A549 (cell line): ENCODE data around the gene PDZD7. TPM values are rescaled to one million over a fixed set of nuclear protein-coding genes. Genes with fewer than 3 reads are reported as not detected.
A peak's percentile ranks its signal among the peaks of the same experiment; 100 is the strongest.

ENCODE experiments used
- ATAC-seq, 2 experiments: fragments of 200-7000 bp in 1 of 2; fragments of >200 bp in 1 of 2; cut with Nextera tagmentation in 1 of 2; cut with Tn5 transposase in 1 of 2; 3 replicates each; pipeline versions ENCODE4 v1.8.0 to v1.9.1; 2018 to 2020; ENCODE audit warnings: mild to moderate bottlenecking in 1 of 2, moderate library complexity in 1 of 2
- CTCF ChIA-PET: fragments of 300-600 bp; sonication (Branson Sonifier 250); formaldehyde crosslinking; extraction: SDS; loops from one replicate; lab custom pipeline; 2021; ENCODE audit warnings: antibody characterized with exemption, inconsistent platforms; lab: Yijun Ruan, JAX
- POLR2A ChIA-PET: fragments of 350-600 bp; formaldehyde crosslinking; extraction: SDS; loops from one replicate; lab custom pipeline; 2021; ENCODE audit warnings: antibody characterized with exemption, inconsistent platforms; lab: Yijun Ruan, JAX
- DNase-seq, 2 experiments: peaks; one replicate each; pipeline versions ENCODE4 v3.0.0 to v3.0.0-alpha.2; 2011 to 2016; ENCODE audit warnings: low read depth in 1 of 2, low spot score in 1 of 2
- FAIRE-seq: peaks from 2 replicates; lab custom pipeline; 2011; peaks lifted over from hg19 to GRCh38; lab: Jason Lieb, UNC
- H3K27ac ChIP-seq, 2 experiments: fragments of >200 bp; sonication (Bioruptor Twin); formaldehyde crosslinking; 3 replicates each; pipeline ENCODE4 v1.5.1; 2016 to 2017
- H3K4me1 ChIP-seq: fragments of >200 bp; sonication (Bioruptor Twin); formaldehyde crosslinking; 3 replicates; pipeline ENCODE4 v1.6.1; 2016
- H3K4me2 ChIP-seq: fragments of >200 bp; sonication (Bioruptor Twin); formaldehyde crosslinking; 3 replicates; pipeline ENCODE4 v1.6.1; 2016
- H3K4me3 ChIP-seq: fragments of >200 bp; sonication (Bioruptor Twin); formaldehyde crosslinking; 3 replicates; pipeline ENCODE4 v1.5.1; 2016
- H3K9me3 ChIP-seq: fragments of >200 bp; sonication (Bioruptor Twin); formaldehyde crosslinking; 3 replicates; pipeline ENCODE4 v1.6.1; 2016
- BCL3 ChIP-seq: fragments of >200 bp; sonication (Bioruptor Twin); formaldehyde crosslinking; IDR thresholded peaks from 3 replicates; pipeline ENCODE4 v1.6.1; 2016
- CBX2 ChIP-seq: fragments of 200-600 bp; sonication (generic); IDR thresholded peaks from 2 replicates; pipeline ENCODE4 v1.6.1; 2016; ENCODE audit warnings: low read depth, mild to moderate bottlenecking, borderline replicate concordance
- E2F6 ChIP-seq: IDR thresholded peaks from 2 replicates; pipeline ENCODE4 v1.6.1; 2012; ENCODE audit warnings: low read depth, borderline replicate concordance
- EP300 ChIP-seq, 2 experiments: fragments of >200 bp; sonication (Bioruptor Twin); formaldehyde crosslinking; IDR thresholded peaks; 2 replicates in 1 of 2; 3 replicates in 1 of 2; pipeline ENCODE4 v1.6.1; 2016 to 2017
- ESRRA ChIP-seq: fragments of 150-350 bp; IDR thresholded peaks from 2 replicates; pipeline ENCODE4 v1.6.1; 2014; ENCODE audit warnings: mild to moderate bottlenecking, low read length, borderline replicate concordance
- FOSB ChIP-seq: fragments of 250-450 bp; sonication (Bioruptor Pico); IDR thresholded peaks from 2 replicates; pipeline ENCODE4 v1.5.0; 2020; ENCODE audit warnings: mild to moderate bottlenecking, moderate library complexity
- HDAC2 ChIP-seq: fragments of 200-600 bp; sonication (generic); IDR thresholded peaks from 2 replicates; pipeline ENCODE4 v1.6.1; 2016
- HOXA7 ChIP-seq: fragments of 250-450 bp; sonication (Bioruptor Pico); IDR thresholded peaks from 2 replicates; pipeline ENCODE4 v1.5.0; 2020; ENCODE audit warnings: mild to moderate bottlenecking, moderate library complexity
- HOXB13 ChIP-seq: fragments of 250-450 bp; sonication (Bioruptor Pico); IDR thresholded peaks from 2 replicates; pipeline ENCODE4 v1.5.0; 2020; ENCODE audit warnings: low read depth, mild to moderate bottlenecking, moderate library complexity
- JUNB ChIP-seq: fragments of >200 bp; sonication (Bioruptor Twin); formaldehyde crosslinking; IDR thresholded peaks from 2 replicates; pipeline ENCODE4 v1.6.1; 2016
- NFE2L2 ChIP-seq: fragments of 150-350 bp; conservative IDR thresholded peaks from 2 replicates; pipeline ENCODE4 v1.6.1; 2014; ENCODE audit warnings: low read length
- NPAS2 ChIP-seq: fragments of 250-450 bp; sonication (Bioruptor Pico); IDR thresholded peaks from 2 replicates; pipeline ENCODE4 v1.8.0; 2022; ENCODE audit warnings: mild to moderate bottlenecking, moderate library complexity, borderline replicate concordance
- PBX3 ChIP-seq: IDR thresholded peaks from 2 replicates; pipeline ENCODE4 v1.6.1; 2012
- RARB ChIP-seq: fragments of 250-450 bp; sonication (Bioruptor Pico); IDR thresholded peaks from 2 replicates; pipeline ENCODE4 v1.8.0; 2021; ENCODE audit warnings: mild to moderate bottlenecking, moderate library complexity
- RFX5 ChIP-seq: fragments of 450-650 bp; IDR thresholded peaks from 2 replicates; pipeline ENCODE4 v1.7.1; 2014; ENCODE audit warnings: antibody characterized with exemption, mild to moderate bottlenecking, moderate library complexity
- ZNF302 ChIP-seq: fragments of 250-450 bp; sonication (Bioruptor Pico); IDR thresholded peaks from 2 replicates; pipeline ENCODE4 v1.9.0; 2021; ENCODE audit warnings: inconsistent platforms, mild to moderate bottlenecking, moderate library complexity
- WGBS: methylation state at CpG from one replicate; pipeline ENCODE4 v1.1.6; 2017; ENCODE audit errors: missing lambda C conversion rate; 5-methylcytosine and 5-hydroxymethylcytosine counted together
- polyA plus RNA-seq, 4 experiments: library from polyadenylated mRNA; depleted of rRNA in 3 of 4; stranded (reverse); fragments of >200 nt; fragmentation: RNase III in 1 of 4; extraction: RNeasy Plus Mini Kit Qiagen cat#74134 plus additional on column Dnase treatment in 1 of 4; gene quantifications; 2 replicates in 3 of 4; 3 replicates in 1 of 4; pipeline ENCODE4 v1.2.3, GENCODE V29; 2011 to 2017
- TF ChIP-seq, protein P1 (sequence below): fragments of 250-450 bp; sonication (Bioruptor Pico); IDR thresholded peaks from 2 replicates; pipeline ENCODE4 v1.5.0; 2020; ENCODE audit warnings: low read depth, mild to moderate bottlenecking, moderate library complexity
- TF ChIP-seq, protein P2 (sequence below): fragments of 200-600 bp; sonication (generic); IDR thresholded peaks from 2 replicates; pipeline ENCODE4 v1.6.1; 2016; ENCODE audit warnings: antibody characterized with exemption, mild to moderate bottlenecking, moderate library complexity
- TF ChIP-seq, protein P3 (sequence below): fragments of >200 bp; sonication (Bioruptor Twin); formaldehyde crosslinking; IDR thresholded peaks from 3 replicates; pipeline ENCODE4 v1.5.1; 2016
- TF ChIP-seq, protein P4 (sequence below): fragments of >200 bp; sonication (Bioruptor Twin); formaldehyde crosslinking; IDR thresholded peaks from 2 replicates; pipeline ENCODE4 v1.6.1; 2016

PDZD7 gene
- polyA plus RNA-seq, 2 of the 4 experiments (the other 2 are of a cell fraction): 0.21 to 0.56 TPM

DNA sequence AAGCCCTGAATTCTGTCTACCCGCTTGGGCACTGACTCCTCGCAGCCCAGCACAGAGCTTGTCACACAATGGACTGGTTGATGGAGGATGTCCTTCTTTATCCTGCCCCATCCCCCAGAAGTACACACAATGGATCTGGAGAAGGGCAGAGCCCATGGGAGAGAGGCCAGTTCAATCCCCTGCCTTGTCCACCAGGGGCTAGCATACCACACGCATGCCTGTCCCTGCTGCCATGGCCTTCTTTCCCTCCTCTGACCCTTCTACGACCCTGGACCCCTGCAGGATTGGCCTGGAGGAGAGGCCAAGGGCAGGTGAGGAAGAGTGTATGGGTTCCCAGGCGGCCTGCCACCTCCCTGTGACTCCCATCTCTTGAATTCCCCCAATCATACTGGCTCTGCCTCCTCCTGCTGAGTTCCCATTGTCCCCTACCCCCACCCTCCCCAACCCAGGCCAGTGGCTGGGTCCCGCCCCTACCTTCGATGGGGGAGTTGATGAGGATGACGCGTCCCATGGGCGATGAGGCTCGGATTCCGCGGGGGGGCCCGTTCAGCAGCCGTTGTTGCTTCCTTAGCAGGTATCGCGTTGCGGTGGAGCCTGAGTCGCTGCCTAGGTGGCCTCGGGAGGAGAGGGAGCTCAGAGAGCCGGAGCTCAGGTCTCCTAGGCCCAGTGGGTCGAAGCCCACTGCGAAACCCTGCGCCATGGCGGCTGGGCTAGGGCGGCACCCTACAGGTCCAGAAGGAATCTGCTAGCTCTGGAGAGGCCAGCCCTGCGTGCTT is 1.2 kb downstream of the PDZD7 start:
- TF ChIP-seq HOXA7 (CRISPR knock-in tag) (no peak), RFX5 (no peak), EP300 (IDR thresholded peaks at IDR 0.05) (no peak), RARB (CRISPR knock-in tag) (no peak), HDAC2 (no peak), CBX2 (no peak), PBX3 (no peak), FOSB (CRISPR knock-in tag) (no peak), E2F6 (no peak), JUNB (no peak), HOXB13 (CRISPR knock-in tag) (no peak), ESRRA (no peak), NPAS2 (CRISPR knock-in tag) (no peak), ZNF302 (CRISPR knock-in tag) (no peak), BCL3 (no peak), NFE2L2 (no peak)
- TF ChIP-seq, protein P1, sequence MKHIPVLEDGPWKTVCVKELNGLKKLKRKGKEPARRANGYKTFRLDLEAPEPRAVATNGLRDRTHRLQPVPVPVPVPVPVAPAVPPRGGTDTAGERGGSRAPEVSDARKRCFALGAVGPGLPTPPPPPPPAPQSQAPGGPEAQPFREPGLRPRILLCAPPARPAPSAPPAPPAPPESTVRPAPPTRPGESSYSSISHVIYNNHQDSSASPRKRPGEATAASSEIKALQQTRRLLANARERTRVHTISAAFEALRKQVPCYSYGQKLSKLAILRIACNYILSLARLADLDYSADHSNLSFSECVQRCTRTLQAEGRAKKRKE: no peak
- TF ChIP-seq, protein P2, sequence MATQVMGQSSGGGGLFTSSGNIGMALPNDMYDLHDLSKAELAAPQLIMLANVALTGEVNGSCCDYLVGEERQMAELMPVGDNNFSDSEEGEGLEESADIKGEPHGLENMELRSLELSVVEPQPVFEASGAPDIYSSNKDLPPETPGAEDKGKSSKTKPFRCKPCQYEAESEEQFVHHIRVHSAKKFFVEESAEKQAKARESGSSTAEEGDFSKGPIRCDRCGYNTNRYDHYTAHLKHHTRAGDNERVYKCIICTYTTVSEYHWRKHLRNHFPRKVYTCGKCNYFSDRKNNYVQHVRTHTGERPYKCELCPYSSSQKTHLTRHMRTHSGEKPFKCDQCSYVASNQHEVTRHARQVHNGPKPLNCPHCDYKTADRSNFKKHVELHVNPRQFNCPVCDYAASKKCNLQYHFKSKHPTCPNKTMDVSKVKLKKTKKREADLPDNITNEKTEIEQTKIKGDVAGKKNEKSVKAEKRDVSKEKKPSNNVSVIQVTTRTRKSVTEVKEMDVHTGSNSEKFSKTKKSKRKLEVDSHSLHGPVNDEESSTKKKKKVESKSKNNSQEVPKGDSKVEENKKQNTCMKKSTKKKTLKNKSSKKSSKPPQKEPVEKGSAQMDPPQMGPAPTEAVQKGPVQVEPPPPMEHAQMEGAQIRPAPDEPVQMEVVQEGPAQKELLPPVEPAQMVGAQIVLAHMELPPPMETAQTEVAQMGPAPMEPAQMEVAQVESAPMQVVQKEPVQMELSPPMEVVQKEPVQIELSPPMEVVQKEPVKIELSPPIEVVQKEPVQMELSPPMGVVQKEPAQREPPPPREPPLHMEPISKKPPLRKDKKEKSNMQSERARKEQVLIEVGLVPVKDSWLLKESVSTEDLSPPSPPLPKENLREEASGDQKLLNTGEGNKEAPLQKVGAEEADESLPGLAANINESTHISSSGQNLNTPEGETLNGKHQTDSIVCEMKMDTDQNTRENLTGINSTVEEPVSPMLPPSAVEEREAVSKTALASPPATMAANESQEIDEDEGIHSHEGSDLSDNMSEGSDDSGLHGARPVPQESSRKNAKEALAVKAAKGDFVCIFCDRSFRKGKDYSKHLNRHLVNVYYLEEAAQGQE: no peak
- TF ChIP-seq, protein P3, sequence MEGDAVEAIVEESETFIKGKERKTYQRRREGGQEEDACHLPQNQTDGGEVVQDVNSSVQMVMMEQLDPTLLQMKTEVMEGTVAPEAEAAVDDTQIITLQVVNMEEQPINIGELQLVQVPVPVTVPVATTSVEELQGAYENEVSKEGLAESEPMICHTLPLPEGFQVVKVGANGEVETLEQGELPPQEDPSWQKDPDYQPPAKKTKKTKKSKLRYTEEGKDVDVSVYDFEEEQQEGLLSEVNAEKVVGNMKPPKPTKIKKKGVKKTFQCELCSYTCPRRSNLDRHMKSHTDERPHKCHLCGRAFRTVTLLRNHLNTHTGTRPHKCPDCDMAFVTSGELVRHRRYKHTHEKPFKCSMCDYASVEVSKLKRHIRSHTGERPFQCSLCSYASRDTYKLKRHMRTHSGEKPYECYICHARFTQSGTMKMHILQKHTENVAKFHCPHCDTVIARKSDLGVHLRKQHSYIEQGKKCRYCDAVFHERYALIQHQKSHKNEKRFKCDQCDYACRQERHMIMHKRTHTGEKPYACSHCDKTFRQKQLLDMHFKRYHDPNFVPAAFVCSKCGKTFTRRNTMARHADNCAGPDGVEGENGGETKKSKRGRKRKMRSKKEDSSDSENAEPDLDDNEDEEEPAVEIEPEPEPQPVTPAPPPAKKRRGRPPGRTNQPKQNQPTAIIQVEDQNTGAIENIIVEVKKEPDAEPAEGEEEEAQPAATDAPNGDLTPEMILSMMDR: no peak
- TF ChIP-seq, protein P4, sequence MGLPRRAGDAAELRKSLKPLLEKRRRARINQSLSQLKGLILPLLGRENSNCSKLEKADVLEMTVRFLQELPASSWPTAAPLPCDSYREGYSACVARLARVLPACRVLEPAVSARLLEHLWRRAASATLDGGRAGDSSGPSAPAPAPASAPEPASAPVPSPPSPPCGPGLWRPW: no peak
- Histone ChIP-seq H3K27ac (no peak overlapping the region), H3K4me3 (no peak overlapping the region), H3K9me3 (no peaks in the 10 kb centered on the region), H3K4me1 (peaks cover 27% of the 10 kb centered on the region), H3K4me2 (no peak overlapping the region)
- DNase-seq: peak in 1 of 2 experiments; percentile 34
- POLR2A ChIA-PET: no interaction called here
- CTCF ChIA-PET: interaction anchor here (1.2 to 59.3 kb wide), 7 partner anchors 11 to 113 kb away, joined by 3 to 2364 read pairs (median 73); partner anchors contain the start of genes KAZALD1 and LZTS2
- WGBS: 84% methylated on average over 25 of the region's 27 CpGs
- FAIRE-seq: no peak
- peak in 1 of 2 experiments; percentile 28; a peak in 3 of 6 replicates for ATAC-seq
